ENCODE data around the gene DNAJC6.

The DNAJC6 gene

DNA sequence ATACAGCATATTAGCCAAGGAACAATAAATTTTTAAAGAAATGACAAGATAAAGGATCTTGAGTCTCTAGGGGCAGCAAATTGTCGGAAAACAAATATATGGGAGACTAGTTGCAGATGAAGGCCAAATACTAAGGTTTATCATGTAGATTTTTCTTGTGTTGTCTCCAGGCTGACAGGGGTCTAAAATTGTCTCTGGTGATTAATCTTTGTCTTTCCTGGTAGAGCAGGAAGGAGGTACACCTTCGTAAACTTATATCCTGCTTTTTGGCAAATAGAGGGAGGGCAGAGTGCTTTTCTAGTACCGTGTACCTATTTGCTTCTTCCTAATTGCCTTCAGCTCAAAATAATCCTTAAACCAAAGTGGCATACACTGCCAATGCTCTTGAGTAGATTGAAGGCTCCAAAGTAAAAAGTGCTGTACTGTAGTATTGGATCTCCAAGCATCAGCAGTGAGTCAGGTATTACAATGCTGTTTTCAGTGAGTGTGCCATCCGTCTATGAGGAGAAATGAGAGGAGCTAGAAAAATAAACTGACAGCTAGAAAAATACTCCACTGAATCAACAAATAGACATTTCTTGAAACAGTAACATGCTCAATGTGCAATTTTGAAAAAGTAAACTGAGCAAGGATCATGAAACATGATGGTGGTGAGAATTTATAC is 109.3 kb downstream of the DNAJC6 start:
- Histone ChIP-seq H3K36me3 (ENCODE audit: control insufficient read depth, low read length) (peaks cover 10% of the 10 kb centered on the region), H3K4me1 (ENCODE audit: control insufficient read depth, low read length) (peaks cover 25% of the 10 kb centered on the region), H3K4me2 (ENCODE audit: low read length) (peak overlapping the region; percentile 98), H3K27ac (ENCODE audit: low read depth, low read length) (no peak overlapping the region), H3K79me2 (ENCODE audit: control insufficient read depth, low read length) (peaks cover 29% of the 10 kb centered on the region), H3K9me2 (replicated peaks; ENCODE audit: control insufficient read depth, low read length) (no peaks in the 10 kb centered on the region), H4K20me1 (ENCODE audit: control insufficient read depth, insufficient read depth, low read depth, low read length) (no peaks in the 10 kb centered on the region), H3F3A (ENCODE audit: control insufficient read depth, insufficient read depth) (no peaks in the 10 kb centered on the region), H3K27me3 (ENCODE audit: control insufficient read depth, low read length) (no peaks in the 10 kb centered on the region), H3K9me3 (ENCODE audit: control insufficient read depth, insufficient read depth, low read length) (no peaks in the 10 kb centered on the region), H3K4me3 (ENCODE audit: low read length) (peak overlapping the region; percentile 93; the same call in 1 of the 2 replicates)
- no peak for TF ChIP-seq EZH2phosphoT487 (IDR thresholded peaks at IDR 0.05; ENCODE audit: borderline replicate concordance, low read length)
- TF ChIP-seq CTCF (IDR thresholded peaks at IDR 0.05; ENCODE audit: low read depth, low read length, poor library complexity, severe bottlenecking): no peak

GRCh38 chr1:65419681-65420589 is 110.6 kb downstream of the DNAJC6 start:
- peaks cover 25% of the 10 kb centered on the region for H3K4me1 ChIP-seq (ENCODE audit: control insufficient read depth, low read length)
- no peaks in the 10 kb centered on the region for H4K20me1 ChIP-seq (ENCODE audit: control insufficient read depth, insufficient read depth, low read depth, low read length)
- H3K27ac ChIP-seq (ENCODE audit: low read depth, low read length): peak overlapping the region; percentile 47
- peaks cover 39% of the 10 kb centered on the region for H3K79me2 ChIP-seq (ENCODE audit: control insufficient read depth, low read length)
- H3K4me3 ChIP-seq (ENCODE audit: low read length): peak overlapping the region; percentile 99
- peaks cover 10% of the 10 kb centered on the region for H3K36me3 ChIP-seq (ENCODE audit: control insufficient read depth, low read length)
- peak overlapping the region; percentile 98 for H3K4me2 ChIP-seq (ENCODE audit: low read length)
- TF ChIP-seq CTCF (IDR thresholded peaks at IDR 0.05; ENCODE audit: low read depth, low read length, poor library complexity, severe bottlenecking) (no peak), EZH2phosphoT487 (IDR thresholded peaks at IDR 0.05; ENCODE audit: borderline replicate concordance, low read length) (no peak)
- H3K27me3 ChIP-seq (ENCODE audit: control insufficient read depth, low read length): no peaks in the 10 kb centered on the region
- no peaks in the 10 kb centered on the region for H3K9me2 ChIP-seq (replicated peaks; ENCODE audit: control insufficient read depth, low read length)
- no peaks in the 10 kb centered on the region for H3K9me3 ChIP-seq (ENCODE audit: control insufficient read depth, insufficient read depth, low read length)
- no peaks in the 10 kb centered on the region for H3F3A ChIP-seq (ENCODE audit: control insufficient read depth, insufficient read depth)

GRCh38 chr1:65420590-65421350 is 111.4 kb downstream of the DNAJC6 start, which contains the start of the genes LEPR and LEPROT:
Gene LEPR, plus strand, starts transcription at chr1:65420668. Its CDS starts 144,898 bp downstream, at chr1:65565566.
Gene LEPROT, plus strand, starts transcription at chr1:65420668. Its CDS starts 57 bp downstream, at chr1:65420725.
- peaks cover 18% of the 10 kb centered on the region for H3K36me3 ChIP-seq (ENCODE audit: control insufficient read depth, low read length)
- peaks cover 25% of the 10 kb centered on the region for H3K4me1 ChIP-seq (ENCODE audit: control insufficient read depth, low read length)
- H3K9me3 ChIP-seq (ENCODE audit: control insufficient read depth, insufficient read depth, low read length): no peaks in the 10 kb centered on the region
- H3K79me2 ChIP-seq (ENCODE audit: control insufficient read depth, low read length): peaks cover 39% of the 10 kb centered on the region
- H4K20me1 ChIP-seq (ENCODE audit: control insufficient read depth, insufficient read depth, low read depth, low read length): no peaks in the 10 kb centered on the region
- H3K27me3 ChIP-seq (ENCODE audit: control insufficient read depth, low read length): no peaks in the 10 kb centered on the region
- H3K27ac ChIP-seq (ENCODE audit: low read depth, low read length): peak within 1 kb of the TSS; percentile 60
- no peaks in the 10 kb centered on the region for H3K9me2 ChIP-seq (replicated peaks; ENCODE audit: control insufficient read depth, low read length)
- no peaks in the 10 kb centered on the region for H3F3A ChIP-seq (ENCODE audit: control insufficient read depth, insufficient read depth)
- H3K4me3 ChIP-seq (ENCODE audit: low read length): peak within 1 kb of the TSS; percentile 99
- peak within 1 kb of the TSS; percentile 98 for H3K4me2 ChIP-seq (ENCODE audit: low read length)
- no peak for TF ChIP-seq EZH2phosphoT487 (IDR thresholded peaks at IDR 0.05; ENCODE audit: borderline replicate concordance, low read length)
- no peak for TF ChIP-seq CTCF (IDR thresholded peaks at IDR 0.05; ENCODE audit: low read depth, low read length, poor library complexity, severe bottlenecking)
